Measurements from ENCODE around the gene NT5DC2. TPM values are rescaled to one million over a fixed set of nuclear protein-coding genes. Genes with fewer than 3 reads are reported as not detected.

Gene NT5DC2
- total RNA-seq, 4 donors from 2014 or later: 21.7 to 69.5 (median 34.7) TPM

GRCh38 chr3:52532517-52532837, 1.2 kb downstream of the NT5DC2 start:
- TF ChIP-seq POLR2AphosphoS5 (IDR thresholded peaks at IDR 0.05) (no peak), EP300 (IDR thresholded peaks at IDR 0.05) (no peak), POLR2A (IDR thresholded peaks at IDR 0.05) (no peak), CTCF (IDR thresholded peaks at IDR 0.05) (no peak)
- ATAC-seq: no peak
- Histone ChIP-seq H3K27ac (peak overlapping the region in 3 of 4 donors; percentile 78 to 95 (median 81)), H3K36me3 (peaks cover 0 to 15% of the 10 kb centered on the region in 2 donors), H3K4me1 (peaks cover 5 to 78% (median 45%) of the 10 kb centered on the region in 3 donors), H3K27me3 (no peaks in the 10 kb centered on the region), H3K4me3 (peak overlapping the region; percentile 74 to 75), H3K9me3 (no peaks in the 10 kb centered on the region)
- no CpG with 5 or more reads among the region's 5 CpGs for WGBS, 2 donors (ENCODE audit: low coverage in 1 of 2)

DNA sequence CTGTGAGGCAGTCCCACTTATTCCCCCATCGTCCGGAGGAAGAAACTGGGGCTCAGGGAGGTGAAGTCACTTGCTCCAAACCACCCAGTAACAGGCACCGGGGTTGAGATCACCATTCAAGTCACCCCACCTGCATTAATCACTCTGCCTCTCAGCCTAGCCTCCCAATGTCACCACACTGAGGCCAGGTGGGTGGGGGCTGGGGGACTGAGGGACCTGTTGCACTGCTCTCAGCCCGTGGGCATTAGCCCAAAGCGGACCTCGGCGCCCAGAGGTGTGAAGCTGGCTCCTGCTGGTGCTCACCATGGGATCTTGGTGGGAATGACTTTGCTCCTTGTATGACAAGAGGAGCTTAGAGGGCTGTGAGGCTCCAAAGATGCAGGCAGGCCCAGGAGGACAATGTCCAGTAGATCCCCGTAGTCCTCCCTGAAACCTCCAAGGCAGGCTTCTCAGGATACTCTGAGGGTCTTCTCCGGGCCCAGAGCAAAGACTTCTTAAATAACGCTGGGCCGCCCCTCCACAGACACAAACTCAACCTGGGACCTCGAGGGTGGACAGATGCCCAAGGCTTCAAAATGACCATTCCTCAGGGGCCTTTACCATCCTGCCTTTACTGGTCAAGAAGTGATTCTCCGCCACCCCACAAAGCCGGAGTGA, 1.7 kb downstream of the NT5DC2 start:
- no peak for ATAC-seq
- Histone ChIP-seq H3K27ac (peak overlapping the region in 3 of 4 donors; percentile 78 to 95 (median 81)), H3K27me3 (no peaks in the 10 kb centered on the region), H3K4me3 (peak overlapping the region in 1 of 2 donors; percentile 74), H3K36me3 (peaks cover 0 to 20% of the 10 kb centered on the region in 2 donors), H3K9me3 (no peaks in the 10 kb centered on the region), H3K4me1 (peaks cover 5 to 73% (median 45%) of the 10 kb centered on the region in 3 donors)
- TF ChIP-seq EP300 (IDR thresholded peaks at IDR 0.05) (no peak), POLR2A (IDR thresholded peaks at IDR 0.05) (no peak), CTCF (IDR thresholded peaks at IDR 0.05) (no peak), POLR2AphosphoS5 (IDR thresholded peaks at IDR 0.05) (no peak)
- 72% methylated on average over 3 of the region's 14 CpGs; no CpG with 5 or more reads in 1 of the 2 donors for WGBS, 2 donors (ENCODE audit: low coverage in 1 of 2)

DNA sequence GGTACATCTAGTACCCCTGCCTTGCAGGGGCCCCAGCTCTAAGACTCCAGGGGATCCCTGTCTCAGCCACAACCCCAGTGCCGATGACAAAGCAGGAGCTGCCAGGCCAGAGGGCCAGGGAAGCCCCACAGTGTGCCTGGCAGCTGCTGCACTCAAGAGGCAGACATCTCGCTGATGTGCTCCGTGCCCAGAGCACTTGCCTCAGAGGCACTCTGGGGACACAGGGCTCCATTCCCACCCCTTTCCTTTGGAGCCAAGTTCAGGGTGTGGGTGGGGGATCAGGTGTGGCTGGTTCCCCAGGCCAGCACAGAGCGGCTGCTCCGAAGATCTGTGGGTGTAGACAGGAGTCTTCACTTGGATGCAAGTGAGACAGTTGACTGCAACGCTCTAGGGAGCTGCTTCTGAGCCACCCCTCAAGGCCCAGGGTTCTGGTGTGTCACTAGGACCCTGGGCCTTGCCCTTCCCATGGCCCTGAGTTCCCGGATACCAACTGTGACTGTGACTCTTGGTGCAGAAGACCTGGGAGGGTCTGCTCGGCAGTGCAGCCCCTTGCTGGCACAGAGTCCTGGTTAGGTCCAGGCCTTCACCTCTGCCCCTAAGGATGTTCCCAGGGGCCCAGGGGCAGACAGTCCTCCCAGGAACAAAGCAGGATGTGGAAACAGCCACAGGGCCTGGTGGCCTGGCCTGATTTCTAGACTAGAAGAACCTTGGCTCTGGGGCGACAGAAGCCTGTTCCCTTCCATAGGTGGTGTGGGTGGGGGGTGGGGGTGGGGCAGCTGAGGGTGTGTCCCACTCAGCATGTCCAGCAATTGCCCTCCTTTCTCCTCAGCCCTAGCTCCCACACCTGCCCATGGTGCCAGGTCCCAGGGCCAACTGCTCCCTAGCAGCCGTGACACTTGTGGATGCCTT, 2.5 kb downstream of the NT5DC2 start:
- no peak for ATAC-seq
- H3K36me3 ChIP-seq: peaks cover 0 to 26% of the 10 kb centered on the region in 2 donors
- H3K4me1 ChIP-seq: peaks cover 5 to 80% (median 45%) of the 10 kb centered on the region in 3 donors
- TF ChIP-seq POLR2A (IDR thresholded peaks at IDR 0.05): no peak
- no peak for TF ChIP-seq EP300 (IDR thresholded peaks at IDR 0.05)
- TF ChIP-seq POLR2AphosphoS5 (IDR thresholded peaks at IDR 0.05): no peak
- TF ChIP-seq CTCF (IDR thresholded peaks at IDR 0.05): no peak
- H3K4me3 ChIP-seq: no peak overlapping the region
- no peaks in the 10 kb centered on the region for H3K9me3 ChIP-seq
- H3K27ac ChIP-seq: peak overlapping the region in 3 of 4 donors; percentile 78 to 95 (median 81)
- 80 to 100% methylated on average over 1 to 2 of the region's 10 CpGs for WGBS, 2 donors (ENCODE audit: low coverage in 1 of 2)
- no peaks in the 10 kb centered on the region for H3K27me3 ChIP-seq

DNA sequence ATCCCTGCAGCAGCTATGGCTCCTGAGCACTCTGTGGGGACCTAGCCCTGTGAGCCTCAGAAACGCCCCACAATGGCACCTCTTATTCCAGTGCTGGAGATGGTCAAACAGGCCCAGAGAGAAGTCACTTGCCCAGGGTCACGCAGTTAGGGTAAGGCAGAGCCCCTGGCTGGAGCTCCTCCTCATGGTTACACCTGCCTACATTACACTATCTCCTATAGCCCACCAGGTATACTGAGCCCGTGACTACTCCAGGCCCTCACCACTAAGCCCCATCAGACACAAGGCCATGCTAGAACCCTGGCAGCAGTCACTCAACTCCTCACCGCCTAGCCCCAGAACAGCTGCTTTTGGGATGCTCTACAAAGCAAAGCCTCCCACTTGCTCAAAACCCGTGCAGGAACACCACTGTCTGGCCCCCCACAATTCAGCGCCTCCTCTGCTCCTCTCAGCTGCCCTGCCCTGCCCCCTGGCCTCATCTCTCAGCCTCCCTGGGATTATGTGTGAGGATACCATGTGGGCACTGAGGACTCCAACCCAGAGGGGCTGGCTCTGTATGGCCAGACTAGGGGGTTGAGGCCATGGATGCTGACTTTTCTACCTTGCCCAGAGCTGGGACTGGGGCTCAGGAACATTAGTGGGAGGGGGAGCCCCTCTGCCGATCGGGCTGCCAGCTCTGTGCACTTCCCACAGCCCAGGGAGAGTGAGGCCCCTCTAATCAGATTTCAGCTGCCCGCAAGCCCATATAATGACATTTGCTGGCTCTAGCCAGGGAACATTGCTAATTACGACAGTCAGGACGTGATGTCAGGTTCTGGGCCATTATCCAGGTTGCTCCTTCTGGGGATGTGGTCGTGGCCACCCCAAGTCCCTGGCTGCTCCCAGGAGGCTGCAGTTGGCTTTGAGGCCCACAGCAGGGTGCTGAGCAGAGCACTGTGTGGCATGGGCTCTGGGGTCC, 4.0 kb downstream of the NT5DC2 start:
- no peaks in the 10 kb centered on the region for H3K27me3 ChIP-seq
- H3K4me3 ChIP-seq: no peak overlapping the region
- ATAC-seq: peak; percentile 28
- peak; percentile 58 for TF ChIP-seq POLR2AphosphoS5 (IDR thresholded peaks at IDR 0.05)
- no peak for TF ChIP-seq POLR2A (IDR thresholded peaks at IDR 0.05)
- WGBS, 2 donors (ENCODE audit: low coverage in 1 of 2): 7 to 71% methylated on average over 3 of the region's 12 CpGs
- peak overlapping the region; percentile 26 to 95 (median 80) for H3K27ac ChIP-seq
- peaks cover 0 to 36% of the 10 kb centered on the region in 2 donors for H3K36me3 ChIP-seq
- no peaks in the 10 kb centered on the region for H3K9me3 ChIP-seq
- peaks cover 5 to 80% (median 40%) of the 10 kb centered on the region in 3 donors for H3K4me1 ChIP-seq
